GM04504 (cell line): ENCODE data around the gene RNF208.
A peak's percentile ranks its signal among the peaks of the same experiment; 100 is the strongest.

ENCODE experiments used
- DNase-seq: peaks from one replicate; pipeline ENCODE4 v3.0.0-alpha.2; 2012; ENCODE audit warnings: low read depth

Gene RNF208

DNA sequence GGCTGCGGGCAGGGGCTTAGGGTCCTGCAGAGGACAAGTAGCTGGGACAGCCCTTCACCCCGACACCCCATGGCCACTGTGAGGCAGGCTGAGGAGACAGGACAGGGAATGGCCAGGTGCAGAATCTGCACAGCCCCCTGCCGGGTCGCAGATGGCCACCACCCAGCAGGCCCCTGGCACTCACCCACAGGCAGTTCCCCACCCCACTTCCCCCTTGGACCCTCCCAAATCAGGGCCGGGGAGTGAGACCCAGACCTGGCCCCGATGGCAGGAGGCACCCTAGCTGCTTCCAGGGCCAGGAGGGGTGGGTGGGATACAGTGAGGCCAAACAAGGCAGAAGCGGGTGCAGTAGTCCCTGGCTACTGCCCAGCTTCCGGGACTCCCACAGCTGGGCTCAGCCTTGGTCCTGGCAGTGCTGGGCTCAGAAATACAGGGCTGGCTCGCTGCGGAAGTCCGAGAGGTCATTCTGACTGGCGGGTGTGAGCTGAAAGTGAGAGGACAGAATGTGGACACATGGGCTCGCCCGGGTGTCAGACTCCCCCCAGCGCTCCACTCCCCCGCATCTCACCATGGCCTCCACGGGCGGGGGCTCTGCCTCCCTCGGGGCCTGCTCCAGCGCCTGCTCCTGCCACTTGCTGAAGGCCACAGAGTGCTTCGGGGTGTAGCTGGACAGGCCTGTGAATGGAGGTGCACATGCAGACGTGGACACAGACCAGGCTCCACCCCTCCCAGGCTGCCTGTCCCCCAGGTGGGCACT, 30.2 kb downstream of the RNF208 start:
- no peak for DNase-seq

- DNase-seq: no peak
These were observed 30.8 kb downstream of the RNF208 start for GRCh38 chr9:137191245-137191644.

GRCh38 chr9:137190315-137190856, 31.7 kb downstream of the RNF208 start:
- DNase-seq: no peak

DNA sequence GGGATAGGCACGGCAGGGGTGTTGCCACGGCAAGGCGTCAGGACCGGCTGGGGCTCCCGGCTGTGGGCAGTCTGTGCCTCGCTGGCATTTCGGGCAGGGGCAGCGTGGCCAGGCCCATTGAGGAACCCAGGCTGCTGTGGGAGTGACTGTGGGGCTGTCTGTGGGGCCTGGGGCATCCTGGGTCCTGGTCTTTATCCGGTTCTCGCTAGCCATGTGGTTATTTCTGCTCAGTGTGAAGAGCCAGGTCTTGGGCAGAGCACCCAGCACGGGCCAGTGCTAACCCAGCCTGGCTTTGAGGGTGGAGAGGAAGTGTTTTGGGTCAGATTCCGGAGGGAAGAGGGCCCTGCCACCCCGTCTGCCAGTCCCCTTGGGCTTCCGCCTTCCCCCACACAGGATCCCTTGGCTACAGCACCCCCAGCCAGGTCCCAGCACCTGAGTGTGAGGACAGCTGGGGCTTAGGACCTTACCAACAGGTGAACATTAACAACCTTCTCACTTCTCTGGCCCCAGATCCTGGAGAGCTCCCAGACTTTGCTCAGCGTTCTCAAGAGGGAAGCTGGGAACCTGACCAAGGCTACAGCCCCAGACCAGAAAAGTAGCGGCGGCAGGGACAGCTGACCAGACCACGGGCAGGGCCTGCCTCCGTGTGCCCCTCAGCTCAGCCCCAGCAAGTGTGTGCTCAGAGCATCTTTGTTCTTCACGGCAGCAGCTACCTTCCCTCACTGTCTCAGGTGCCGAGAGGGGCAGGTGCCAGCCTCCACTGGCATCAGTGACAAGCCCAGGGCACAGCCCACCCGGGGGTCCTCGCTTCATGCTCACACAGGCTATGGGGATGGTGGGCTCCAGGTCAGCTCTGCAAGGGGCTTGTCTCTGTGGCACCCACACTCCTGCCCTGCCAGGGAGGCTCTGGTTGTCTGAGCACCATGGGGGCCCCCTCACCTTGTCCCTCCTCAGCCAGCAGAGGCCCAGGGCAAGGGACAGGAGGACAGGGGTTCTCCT, 32.4 kb downstream of the RNF208 start:
- DNase-seq: no peak

DNA sequence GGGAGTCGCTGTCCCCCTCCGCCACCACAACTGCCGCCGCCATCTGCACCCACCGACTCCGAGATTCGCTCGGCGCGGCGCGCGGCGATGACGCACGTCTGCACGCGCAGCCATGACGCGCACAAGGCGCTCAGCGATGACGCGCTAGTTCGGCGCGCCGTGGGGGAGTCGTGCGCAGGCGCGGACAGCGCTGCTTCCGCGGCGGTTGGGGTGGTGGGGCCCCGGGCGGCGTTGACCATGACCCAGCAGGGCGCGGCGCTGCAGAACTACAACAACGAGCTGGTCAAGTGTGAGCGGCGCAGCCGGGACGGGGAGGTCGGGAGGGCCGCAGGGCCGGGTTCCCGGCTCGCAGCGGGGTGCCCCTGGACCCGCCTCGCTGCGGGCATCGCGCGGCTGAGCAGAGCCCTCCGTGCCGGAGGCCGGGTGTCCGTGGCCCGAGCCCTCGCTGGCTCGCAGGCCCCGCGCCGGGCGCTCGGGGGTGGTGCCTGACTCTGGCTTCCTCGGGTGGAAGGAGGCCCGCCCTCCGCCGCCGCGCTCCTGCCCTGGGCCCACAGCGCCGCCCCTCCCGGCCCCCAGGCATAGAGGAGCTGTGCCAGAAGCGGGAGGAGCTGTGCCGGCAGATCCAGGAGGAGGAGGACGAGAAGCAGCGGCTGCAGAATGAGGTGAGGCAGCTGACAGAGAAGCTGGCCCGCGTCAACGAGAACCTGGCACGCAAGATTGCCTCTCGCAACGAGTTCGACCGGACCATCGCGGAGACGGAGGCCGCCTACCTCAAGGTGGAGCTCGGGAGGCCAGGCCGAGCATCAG, 33.3 kb downstream of the RNF208 start, which contains the start of the genes ANAPC2 and SSNA1:
TSS of gene ANAPC2 (minus strand) at position 71 of the 807 bp plus-strand sequence. CDS start at position 43, 28 bp downstream.
TSS of gene SSNA1 (plus strand) at position 187 of the 807 bp plus-strand sequence. CDS start at position 238, 51 bp downstream.
- peak; percentile 82 for DNase-seq

DNA sequence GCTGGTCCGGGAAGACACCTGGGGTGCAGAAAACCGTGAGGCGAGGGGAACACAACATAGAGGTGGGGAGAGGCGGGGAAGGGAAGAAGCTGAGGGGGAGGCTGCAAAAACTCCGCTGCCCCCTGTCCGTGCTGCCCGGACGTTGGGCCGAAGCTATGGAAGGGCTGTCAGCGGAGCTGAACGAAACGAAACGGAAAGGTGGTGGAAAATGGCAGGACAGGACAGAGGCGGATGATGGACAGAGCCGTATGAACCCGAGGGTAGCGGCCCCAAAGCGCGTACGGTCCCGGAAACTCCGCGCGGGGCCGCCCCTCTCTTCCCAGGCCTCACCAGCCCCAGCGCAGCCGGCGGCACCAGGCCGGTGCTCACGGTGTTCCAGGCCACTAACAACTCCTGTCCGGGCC, 34.0 kb downstream of the RNF208 start:
- DNase-seq: no peak

DNA sequence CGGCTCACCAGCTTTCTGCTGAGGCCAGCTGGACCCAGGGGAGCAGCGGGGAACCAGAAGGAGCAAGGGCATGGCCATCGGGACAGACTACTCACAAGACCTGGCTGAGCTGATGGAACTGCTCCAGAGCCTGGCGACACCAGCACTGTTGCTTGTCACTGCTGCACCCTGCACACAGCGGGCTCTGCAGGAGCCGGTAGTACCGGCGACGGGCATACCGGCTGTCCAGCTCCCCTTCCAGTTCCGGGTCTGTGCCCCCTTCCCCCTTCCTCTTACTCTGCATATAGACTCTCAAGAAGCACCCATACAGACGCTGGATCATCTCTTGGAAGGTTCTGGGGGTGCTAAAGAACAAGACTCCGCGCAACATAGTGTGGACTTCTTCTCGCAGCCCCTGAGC, 34.7 kb downstream of the RNF208 start:
- no peak for DNase-seq

- DNase-seq: no peak
These were observed 35.7 kb downstream of the RNF208 start for GRCh38 chr9:137186385-137186784.

DNA sequence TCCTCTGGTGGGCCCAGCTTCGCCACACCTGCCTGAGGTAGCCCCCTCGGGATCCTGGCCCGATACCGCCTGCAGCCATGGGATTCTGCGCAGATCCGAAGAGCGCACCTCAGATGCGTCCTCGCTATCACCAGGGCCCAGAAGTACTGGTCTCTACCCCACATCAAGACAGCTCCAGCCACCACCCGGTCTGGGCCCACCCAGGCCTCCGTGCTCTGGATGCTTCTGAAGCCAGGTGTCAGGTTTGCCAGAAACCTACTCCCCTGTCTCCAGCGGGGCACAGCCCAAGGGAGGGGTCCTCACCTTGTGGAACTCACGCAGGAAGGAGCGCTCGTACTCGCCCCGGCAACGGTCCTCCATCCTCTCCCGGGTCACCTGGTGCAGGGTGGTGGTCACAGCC, 36.1 kb downstream of the RNF208 start:
- no peak for DNase-seq

GRCh38 chr9:137184881-137185660, 37.0 kb downstream of the RNF208 start:
- no peak for DNase-seq

DNA sequence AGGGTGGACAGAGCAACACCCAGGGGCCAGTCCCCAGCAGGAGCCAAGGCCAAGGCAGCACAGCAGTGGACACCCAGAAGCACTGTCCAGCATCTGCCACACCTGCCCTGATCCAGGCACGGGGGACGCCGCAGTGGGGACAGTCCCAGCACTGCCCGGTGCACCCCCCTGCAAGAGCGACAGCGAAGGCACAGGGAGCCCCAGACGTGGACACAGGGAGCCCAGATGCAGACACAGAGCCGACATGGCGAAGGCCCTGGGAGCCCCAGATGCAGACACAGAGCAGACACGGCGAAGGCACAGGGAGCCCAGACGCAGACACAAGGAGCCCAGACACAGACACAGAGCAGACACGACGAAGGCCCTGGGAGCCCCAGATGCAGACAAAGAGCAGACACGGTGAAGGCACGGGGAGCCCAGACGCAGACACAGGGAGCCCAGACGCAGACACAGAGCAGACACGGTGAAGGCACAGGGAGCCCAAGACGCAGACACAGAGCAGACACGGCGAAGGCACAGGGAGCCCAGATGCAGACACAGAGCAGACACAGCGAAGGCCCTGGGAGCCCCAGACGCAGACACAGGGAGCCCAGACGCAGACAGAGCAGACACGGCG, 38.0 kb downstream of the RNF208 start:
- no peak for DNase-seq

DNA sequence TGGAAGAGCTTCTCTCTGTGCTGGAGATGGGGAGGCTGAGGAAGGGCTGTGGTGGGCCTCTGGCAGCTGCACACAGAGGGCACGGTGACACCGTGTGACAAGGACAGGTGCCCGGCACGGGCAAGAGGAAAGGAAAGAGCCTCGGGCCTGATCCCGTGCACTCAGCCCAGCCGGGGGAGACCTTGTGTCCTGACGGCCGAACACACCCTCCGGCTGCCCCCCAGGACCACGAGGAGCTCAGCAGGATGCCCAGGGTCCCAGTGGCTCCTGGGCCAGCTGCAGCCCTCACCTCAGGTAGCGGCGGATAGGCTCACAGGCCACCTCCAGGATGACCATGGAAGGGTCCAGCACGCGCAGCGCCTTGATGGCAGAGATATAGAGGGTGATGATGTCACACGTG, 39.2 kb downstream of the RNF208 start:
- DNase-seq: no peak

GRCh38 chr9:137181680-137182079, 40.4 kb downstream of the RNF208 start:
- no peak for DNase-seq

DNA sequence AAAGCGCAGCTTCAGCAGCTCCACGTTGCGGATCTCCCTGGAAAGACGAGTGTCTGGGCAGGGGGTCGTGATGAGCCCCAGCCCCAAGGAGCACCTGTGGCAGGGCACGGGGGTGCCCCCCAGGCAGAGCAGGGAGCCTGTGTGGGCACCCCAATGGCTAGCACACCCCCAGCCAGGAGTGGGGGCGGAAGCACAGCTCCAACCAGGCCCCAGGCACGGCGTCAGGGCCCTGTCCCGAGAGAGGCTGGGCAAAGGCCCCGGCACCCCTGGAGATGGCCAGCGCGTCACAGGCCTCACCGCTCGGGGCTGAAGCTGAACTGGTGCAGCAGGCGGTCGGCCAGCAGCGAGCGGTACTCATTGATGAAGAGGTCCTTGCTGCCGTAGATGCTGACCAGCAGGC, 41.5 kb downstream of the RNF208 start:
- DNase-seq: no peak

DNA sequence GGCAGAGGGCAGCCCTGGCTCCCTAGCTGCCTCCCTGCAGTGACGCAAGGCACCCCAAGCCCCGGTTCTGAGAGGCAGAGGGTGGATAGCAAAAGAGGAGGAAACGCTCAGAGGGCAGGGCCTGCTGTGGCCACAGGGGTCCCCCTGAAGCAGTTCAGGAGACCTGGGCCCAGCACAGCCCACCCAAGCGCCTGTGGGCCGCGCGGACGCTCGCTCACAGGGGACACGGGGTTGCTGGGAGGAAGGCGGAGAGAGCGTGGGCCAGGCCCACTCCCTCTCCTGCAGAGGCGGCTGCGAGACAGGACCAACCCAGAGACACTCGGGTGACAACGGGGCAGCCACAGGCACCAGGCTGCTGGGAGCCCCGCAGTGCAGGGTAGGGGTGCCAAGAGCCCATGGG, 42.3 kb downstream of the RNF208 start:
- no peak for DNase-seq

- no peak for DNase-seq
These were observed 43.0 kb downstream of the RNF208 start for GRCh38 chr9:137178939-137179630.

- DNase-seq: no peak
These were observed 43.7 kb downstream of the RNF208 start for GRCh38 chr9:137178201-137178938.

DNA sequence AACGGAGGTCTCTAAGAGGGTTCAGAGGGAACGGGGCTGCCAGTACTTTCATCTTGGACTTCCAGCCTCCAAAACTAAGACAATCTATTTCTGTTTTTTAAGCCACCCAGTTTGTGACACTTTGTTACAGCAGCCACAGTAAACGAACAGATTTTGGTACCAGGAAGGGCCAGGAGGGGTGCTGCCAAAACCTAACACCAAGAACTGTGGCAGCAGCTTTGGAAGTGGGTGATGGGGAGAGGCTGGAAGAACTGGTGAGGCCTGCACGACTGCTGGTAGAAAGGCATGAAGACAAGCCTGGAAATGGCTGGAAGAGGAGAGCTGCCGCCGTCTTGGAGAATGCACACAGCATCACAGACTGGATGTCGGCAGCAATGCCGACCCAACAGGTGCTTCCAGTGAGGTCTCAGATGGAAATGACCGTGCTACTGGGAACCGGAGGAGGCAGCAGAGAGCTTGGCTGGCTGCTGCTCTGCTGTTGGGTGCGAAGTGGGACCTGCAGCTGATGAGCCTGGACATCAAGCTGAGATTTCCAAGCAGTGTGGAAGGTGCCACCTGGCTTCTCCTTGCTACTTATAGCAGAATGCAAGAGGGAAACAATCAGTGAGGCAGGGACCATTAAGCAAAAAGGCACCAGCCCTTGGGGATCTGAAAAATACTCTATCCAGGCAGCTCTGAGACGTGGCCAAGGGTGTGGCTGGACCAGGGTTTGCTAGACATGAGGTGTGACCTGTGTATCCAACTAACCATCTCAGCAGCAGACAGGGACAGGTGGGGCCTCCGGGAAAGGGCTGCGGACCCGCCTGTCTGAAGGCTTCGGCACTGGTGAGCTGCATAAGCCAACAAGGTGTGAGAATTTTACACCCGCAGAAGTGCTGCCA, 45.5 kb downstream of the RNF208 start:
- no peak for DNase-seq
